HL-60/S4 (cell line): Measurements from ENCODE around the gene EPN1.

Source experiments
- in situ Hi-C: fragments of 300-500 bp; cut with MboI; formaldehyde crosslinking; loops from 2 replicates; pipeline ENCODE4 v1.14.3; 2022; ENCODE audit warnings: low sequenced_read_pairs

Gene EPN1

DNA sequence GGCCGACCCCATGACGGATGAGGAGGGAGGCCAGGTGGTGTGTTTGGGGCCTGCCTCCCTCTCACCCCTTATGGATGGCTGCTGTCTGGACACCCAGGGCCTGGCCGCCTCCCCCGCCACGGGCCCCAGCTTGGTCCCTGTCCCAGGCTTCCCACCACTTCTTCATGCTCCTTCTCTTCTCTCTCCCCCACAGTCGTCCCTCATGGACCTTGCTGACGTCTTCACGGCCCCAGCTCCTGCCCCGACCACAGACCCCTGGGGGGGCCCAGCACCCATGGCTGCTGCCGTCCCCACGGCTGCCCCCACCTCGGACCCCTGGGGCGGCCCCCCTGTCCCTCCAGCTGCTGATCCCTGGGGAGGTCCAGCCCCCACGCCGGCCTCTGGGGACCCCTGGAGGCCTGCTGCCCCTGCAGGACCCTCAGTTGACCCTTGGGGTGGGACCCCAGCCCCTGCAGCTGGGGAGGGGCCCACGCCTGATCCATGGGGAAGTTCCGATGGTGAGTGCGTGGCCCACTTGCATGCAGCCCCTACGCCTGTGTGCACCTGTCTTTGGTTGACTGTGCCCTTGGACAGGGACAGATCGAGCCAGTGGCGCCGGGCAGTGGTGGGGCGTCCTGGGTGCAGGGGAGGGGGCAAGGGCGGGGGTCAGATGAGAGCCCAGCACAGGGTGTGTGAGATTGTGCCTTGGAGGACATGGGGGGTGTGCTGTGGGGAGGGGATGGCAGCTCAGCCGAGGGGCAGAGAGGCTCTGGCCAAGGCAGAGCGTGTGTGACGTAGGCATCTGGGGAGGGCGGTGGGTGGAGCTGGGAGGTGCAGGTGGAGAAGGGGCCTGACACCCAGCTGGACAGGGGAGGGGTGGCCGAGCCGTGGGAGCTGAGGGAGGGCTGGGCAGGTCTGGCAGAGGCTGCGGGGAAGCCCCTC is 16.8 kb downstream of the EPN1 start:
- in situ Hi-C loops: no loop called here

GRCh38 chr19:55692681-55693081 is 17.7 kb downstream of the EPN1 start:
- in situ Hi-C loops: no loop called here

DNA sequence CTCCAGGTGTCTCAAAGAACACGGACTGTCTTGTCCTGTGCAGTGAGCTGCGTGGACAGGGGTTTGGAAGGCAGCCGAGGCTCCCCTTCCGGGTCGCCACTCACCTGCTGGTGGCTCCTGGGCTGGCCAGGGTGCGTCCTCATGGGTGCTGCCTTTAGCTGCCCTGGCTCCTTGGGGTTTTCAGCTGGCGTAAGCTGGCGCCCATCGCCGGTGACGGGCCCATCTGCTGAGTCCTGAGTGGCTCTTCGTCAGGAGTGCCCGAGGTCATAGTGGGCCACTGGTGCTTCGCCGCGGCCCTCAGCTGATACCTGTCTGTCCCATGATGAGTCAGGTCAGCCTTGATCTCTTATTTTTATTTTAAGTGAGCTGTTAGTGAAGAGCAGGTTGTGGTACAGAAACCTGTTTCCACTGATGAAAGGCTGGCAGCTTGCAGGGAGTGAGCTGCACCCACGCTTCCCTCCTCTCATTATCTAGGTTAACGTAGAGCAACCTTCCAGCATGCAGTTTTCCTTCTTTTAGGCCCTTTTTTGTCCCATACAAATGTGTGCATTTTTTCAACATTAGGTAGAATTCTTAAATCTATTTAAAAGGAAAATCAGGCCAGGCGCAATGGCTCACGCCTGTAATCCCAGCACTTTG is 18.4 kb downstream of the EPN1 start:
- in situ Hi-C loops: no loop called here

GRCh38 chr19:55694241-55694655 is 19.2 kb downstream of the EPN1 start:
- in situ Hi-C loops: no loop called here

- in situ Hi-C loops: no loop called here
Measured at GRCh38 chr19:55694656-55695491, 19.8 kb downstream of the EPN1 start.

DNA sequence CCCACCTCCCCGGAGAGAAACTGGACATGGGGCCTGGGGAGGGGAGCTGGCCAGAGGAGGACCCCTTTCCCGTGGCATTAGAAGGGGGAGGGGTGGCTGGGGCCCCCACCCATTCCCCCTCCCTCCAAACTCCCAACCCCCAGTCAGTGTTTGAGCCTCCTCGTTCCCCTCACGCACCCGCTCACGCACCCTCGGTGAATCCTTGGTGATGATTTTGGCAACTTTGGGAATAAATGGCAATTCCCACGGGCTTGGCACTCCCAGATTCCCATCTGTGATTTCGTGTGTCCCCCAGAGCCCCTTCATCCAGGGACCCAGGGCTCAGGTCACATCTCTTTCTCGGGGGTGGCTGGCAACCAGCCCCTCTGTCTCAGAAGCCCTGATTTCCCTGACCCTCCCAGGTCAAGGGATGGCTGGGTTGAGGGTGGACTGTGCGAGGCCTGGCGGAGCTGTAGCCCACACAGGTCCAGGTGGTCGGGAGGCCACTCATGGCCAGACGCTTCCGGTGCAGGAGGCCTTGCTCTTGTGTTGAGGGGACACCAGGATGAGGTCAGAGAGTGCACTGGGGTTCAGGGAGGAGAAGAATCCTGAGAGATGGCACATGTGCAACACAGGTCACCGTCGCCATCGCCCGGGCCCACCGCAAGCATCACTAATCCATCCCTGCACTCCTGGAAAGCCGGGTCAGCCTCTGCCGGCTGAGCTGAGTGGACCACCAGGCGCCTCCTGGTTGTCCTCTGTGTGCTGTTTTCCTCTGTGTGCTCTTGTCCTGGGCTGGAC is 20.7 kb downstream of the EPN1 start:
- in situ Hi-C loops: no loop called here

- in situ Hi-C loops: no loop called here
Measured at GRCh38 chr19:55696301-55697068, 21.5 kb downstream of the EPN1 start.

GRCh38 chr19:55697069-55697440 is 22.0 kb downstream of the EPN1 start:
- in situ Hi-C loops: no loop called here

DNA sequence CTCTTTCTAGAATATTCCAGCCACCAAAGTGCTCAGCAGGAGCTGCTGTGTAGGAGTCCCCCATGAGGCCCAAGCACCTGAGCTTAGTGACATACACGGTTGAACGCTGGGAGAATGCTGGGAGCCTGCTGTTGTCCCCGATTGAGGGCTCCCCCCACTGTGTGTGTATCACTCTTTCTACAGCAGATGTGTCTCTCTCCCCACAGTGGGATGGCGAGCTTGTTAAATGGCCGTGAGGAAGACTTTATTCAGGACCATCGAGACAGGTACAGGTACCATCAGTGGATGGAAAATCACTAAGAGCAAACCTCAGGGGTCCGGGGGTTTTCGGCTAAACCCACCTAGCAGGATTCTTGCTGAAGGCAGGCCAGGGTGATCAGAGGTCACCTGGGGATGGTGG is 22.7 kb downstream of the EPN1 start:
- in situ Hi-C loops: no loop called here

GRCh38 chr19:55698256-55698655 is 23.2 kb downstream of the EPN1 start:
- in situ Hi-C loops: no loop called here

DNA sequence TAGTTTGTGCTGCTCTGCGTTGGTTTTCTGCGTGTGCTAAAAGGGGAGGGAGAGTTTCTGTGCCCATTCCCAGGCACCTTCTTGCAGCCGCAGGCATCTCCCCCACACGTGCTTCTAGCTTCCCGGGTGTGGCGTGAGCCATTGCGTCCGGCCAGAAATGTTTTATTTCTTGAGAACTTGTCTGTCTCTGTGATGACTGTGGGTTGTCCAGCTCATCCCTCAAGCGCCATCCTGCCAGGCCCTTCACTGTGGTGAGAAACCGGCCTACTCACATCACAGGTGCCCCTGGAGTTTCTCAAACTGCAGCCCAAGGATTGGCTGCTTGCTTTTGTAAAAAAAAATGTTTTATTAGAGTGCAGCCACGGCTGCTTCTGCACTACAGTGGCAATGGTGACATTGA is 24.2 kb downstream of the EPN1 start:
- in situ Hi-C loops: no loop called here

GRCh38 chr19:55700813-55701212 is 25.8 kb downstream of the EPN1 start:
- in situ Hi-C loops: no loop called here

- in situ Hi-C loops: no loop called here
Measured at GRCh38 chr19:55702131-55702627, 27.2 kb downstream of the EPN1 start.

DNA sequence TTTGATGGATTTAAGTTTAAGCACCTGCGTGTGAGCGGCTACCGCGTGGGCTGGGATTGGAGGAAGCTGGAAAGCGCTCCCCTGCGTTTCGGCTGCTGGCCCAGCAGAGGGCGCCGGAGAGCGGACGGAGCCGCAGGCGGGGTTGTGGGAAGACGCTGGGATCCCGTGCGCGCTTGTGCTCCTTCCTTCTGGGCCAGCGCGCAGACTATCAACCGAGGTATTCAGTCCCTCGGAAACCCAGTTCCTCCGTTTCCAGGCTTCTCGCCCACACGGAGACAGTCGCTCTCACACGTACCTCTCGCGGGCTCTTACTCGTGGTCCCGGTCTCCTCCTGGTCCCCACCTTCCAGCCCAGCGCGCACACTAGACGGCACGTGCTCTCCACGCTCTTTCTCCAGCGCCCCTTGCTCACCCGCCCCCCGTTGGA is 28.8 kb downstream of the EPN1 start:
- in situ Hi-C loops: no loop called here

DNA sequence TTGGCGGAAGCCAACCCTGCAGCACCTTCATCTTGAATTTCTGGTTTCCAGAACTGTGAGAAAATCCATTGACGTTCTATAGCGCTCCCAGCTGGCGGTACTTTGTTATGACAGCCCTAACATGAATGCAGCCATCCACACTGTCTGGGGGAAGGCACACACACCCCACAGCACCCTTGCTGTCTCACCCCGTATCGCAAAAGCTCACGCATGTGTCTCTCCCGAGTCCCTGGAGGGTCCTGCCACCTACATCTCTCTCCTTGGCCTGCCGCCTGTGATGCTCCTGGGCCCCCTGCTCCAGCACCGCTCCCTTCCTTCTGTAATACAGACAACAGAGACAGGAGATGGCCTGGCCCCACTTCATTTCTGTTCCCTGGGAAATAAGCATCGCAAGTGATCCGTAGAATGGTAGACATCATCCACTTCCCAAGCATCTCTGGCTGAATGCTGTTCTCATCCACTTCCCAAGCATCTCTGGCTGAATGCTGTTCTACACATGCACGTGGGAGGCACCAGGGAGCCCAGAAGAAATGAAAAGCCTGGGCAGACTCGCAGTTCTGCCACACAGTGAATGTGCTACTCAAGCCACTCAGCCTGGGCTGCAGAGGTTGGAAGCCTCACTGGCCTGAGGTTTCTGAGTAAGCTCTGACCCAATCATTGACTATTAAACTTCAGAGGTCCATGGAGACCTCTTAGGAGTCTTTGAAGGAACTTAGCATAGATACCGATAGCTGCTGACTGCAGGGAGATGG is 29.6 kb downstream of the EPN1 start:
- in situ Hi-C loops: no loop called here

DNA sequence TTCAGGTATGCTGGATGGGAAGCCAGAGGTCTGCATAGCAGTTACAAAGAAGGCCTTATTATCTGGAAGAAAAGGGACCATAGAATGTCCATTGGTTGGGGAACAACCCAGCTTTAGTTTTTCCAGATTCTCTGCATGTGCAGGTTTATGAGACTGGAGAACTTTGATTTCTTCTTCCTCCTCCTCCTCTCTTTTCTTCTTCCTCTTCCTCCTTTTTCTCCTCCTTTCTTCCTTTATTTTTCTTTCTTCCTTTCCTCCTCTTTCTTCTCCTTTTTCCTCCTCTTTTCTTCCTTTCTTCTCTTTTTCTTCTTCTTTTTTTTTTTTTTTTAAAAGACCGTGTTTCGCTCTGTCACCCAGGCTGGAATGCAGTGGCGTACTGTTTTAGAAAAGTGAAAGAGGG is 30.9 kb downstream of the EPN1 start:
- in situ Hi-C loops: no loop called here

DNA sequence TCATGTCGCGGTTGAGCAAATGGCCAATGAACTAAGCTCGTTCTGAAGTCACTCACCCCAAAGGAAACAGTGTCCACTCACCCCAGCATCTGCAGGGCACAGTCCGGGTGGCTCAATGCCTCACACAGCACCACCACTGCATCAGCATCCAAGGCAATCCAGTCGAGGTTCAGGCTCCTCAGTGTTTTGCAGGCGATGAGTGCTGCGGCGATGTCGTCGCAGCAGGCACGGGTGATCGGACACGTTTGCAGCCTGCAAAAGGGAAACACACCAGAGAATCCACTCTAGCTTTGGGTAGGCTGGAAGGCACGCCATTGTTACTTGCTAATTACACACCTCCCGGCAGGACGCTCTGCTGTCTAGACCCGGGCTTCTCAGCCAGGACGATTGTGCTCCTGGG is 36.7 kb downstream of the EPN1 start:
- in situ Hi-C loops: no loop called here

DNA sequence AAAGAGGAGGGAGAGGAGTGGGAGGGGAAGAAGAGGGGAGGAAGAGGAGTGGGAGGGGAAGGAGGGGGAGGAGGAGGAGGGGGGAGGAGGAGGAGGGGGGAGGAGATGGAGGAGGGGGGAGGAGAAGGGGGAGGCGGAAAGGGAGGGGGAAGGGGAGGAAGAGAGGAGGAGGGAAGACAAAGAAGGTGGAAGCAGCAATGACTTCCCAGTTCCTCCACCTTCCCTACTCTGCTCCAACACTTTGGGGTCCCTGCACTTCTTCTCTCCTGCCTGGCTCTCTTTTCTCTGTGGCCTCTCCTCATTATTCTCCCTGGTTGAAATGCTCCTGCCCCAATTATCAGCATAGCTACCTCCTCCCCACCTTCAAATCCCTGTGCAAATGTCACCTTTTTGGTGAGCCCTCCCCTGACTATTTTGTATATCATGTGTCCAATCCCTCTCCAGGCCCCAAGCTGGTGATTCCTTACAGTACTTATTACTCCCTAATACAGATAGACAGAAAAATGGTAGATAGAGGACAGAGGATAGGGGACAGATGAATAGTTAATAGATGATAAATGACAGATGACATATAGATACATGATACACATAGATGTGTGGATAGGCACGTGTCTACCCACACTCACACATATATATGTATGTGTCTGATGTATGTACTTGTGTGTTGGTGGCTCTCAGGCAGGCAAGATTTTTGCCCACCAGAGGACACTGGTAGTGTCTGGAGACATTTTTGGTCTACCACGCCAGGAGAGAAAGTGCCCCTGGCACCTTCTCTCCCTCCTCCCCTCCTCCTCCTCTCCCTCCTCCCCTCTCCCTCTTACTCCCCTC is 38.0 kb downstream of the EPN1 start:
- in situ Hi-C loops: no loop called here
